Skeletal muscle tissue (tissue), 4 donors: ENCODE results near the gene TMEM63C. TPM values are rescaled to one million over a fixed set of nuclear protein-coding genes. Genes with fewer than 3 reads are reported as not detected.

ENCODE experiments used
- H3K27ac ChIP-seq: one replicate; pipeline ENCODE4 v1.7.0; 2013; ENCODE audit warnings: mild to moderate bottlenecking, low read depth, low read length, inconsistent platforms
- H3K27me3 ChIP-seq, 3 donors: one replicate each; pipeline ENCODE4 v1.7.0; 2013; ENCODE audit warnings: low read length in 3 of 3; ENCODE audit not compliant: control insufficient read depth in 3 of 3, insufficient read depth in 3 of 3
- H3K36me3 ChIP-seq, 3 donors: one replicate each; pipeline ENCODE4 v1.7.0; 2013; ENCODE audit warnings: low read length in 3 of 3; ENCODE audit not compliant: control insufficient read depth in 3 of 3, insufficient read depth in 3 of 3
- H3K4me1 ChIP-seq, 3 donors: one replicate each; pipeline ENCODE4 v1.7.0; 2013; ENCODE audit warnings: low read length in 3 of 3, mild to moderate bottlenecking in 3 of 3; ENCODE audit not compliant: control insufficient read depth in 3 of 3, insufficient read depth in 3 of 3
- H3K4me3 ChIP-seq, 3 donors: one replicate each; pipeline ENCODE4 v1.7.0; 2013; ENCODE audit warnings: low read length in 3 of 3
- H3K9ac ChIP-seq, 3 donors: one replicate each; pipeline ENCODE4 v1.7.0; 2013; ENCODE audit warnings: low read length in 3 of 3, mild to moderate bottlenecking in 3 of 3, moderate library complexity in 2 of 3, low read depth in 1 of 3
- H3K9me3 ChIP-seq, 3 donors: one replicate each; pipeline ENCODE4 v1.7.0; 2013; ENCODE audit warnings: low read length in 3 of 3; ENCODE audit not compliant: control insufficient read depth in 3 of 3
- total RNA-seq: library from RNA; depleted of rRNA; stranded (reverse); fragments of >200 nt; gene quantifications from one replicate; pipeline ENCODE4 v1.2.3, GENCODE V29; 2014
- donor health status: Osteomylitis.

Gene TMEM63C
- total RNA-seq, 1 donor from 2014 or later, result 3.1 TPM

GRCh38 chr14:77217551-77217950 lies 36.0 kb downstream of the TMEM63C start:
- Histone ChIP-seq H3K27me3 (peaks cover 16 to 48% (median 37%) of the 10 kb centered on the region in 3 donors), H3K4me3 (no peak overlapping the region), H3K4me1 (peaks cover 0 to 4% (median 3%) of the 10 kb centered on the region in 3 donors), H3K9me3 (no peaks in the 10 kb centered on the region), H3K27ac (no peak overlapping the region), H3K9ac (no peak overlapping the region), H3K36me3 (no peaks in the 10 kb centered on the region)

DNA sequence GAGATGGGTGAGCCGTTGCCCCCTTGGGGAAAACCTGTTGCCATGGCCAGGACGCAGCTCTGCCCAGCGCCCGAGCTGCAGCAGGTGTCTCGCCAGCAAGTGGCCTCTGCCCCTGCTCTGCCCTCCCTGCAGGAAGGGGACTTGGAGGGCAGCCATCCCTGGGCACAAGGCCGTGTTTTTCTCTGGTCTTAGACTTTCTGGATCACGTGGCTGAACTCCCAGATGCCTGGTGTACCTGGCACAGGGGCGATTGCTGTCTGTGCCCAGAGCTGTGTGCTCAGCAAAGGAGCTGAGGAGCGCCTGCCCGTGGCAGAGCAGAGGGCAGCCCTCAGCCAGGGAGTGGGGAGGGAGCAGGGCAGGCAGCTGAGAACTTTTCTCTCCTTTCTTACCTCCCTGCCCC lies 38.0 kb downstream of the TMEM63C start:
- no peak overlapping the region for H3K27ac ChIP-seq
- peaks cover 9 to 39% (median 38%) of the 10 kb centered on the region in 3 donors for H3K27me3 ChIP-seq

GRCh38 chr14:77220246-77221017 lies 38.8 kb downstream of the TMEM63C start:
- no peaks in the 10 kb centered on the region for H3K9me3 ChIP-seq
- H3K27me3 ChIP-seq, result peaks cover 9 to 34% (median 31%) of the 10 kb centered on the region in 3 donors
- H3K36me3 ChIP-seq, result no peaks in the 10 kb centered on the region
- H3K27ac ChIP-seq, result no peak overlapping the region
- H3K4me1 ChIP-seq, result peaks cover 0 to 4% (median 3%) of the 10 kb centered on the region in 3 donors
- no peak overlapping the region for H3K4me3 ChIP-seq
- H3K9ac ChIP-seq, result no peak overlapping the region

More for the DNA sequence above, 38.0 kb downstream of the TMEM63C start:
- H3K4me3 ChIP-seq, result no peak overlapping the region
- no peaks in the 10 kb centered on the region for H3K36me3 ChIP-seq
- no peaks in the 10 kb centered on the region for H3K9me3 ChIP-seq
- peaks cover 0 to 4% (median 3%) of the 10 kb centered on the region in 3 donors for H3K4me1 ChIP-seq
- no peak overlapping the region for H3K9ac ChIP-seq

- Histone ChIP-seq H3K4me1 (peaks cover 0 to 4% (median 3%) of the 10 kb centered on the region in 3 donors), H3K4me3 (no peak overlapping the region), H3K36me3 (no peaks in the 10 kb centered on the region), H3K27ac (no peak overlapping the region), H3K9ac (no peak overlapping the region), H3K9me3 (no peaks in the 10 kb centered on the region), H3K27me3 (peaks cover 9 to 29% (median 26%) of the 10 kb centered on the region in 3 donors)
Observed at GRCh38 chr14:77221241-77221871, 39.8 kb downstream of the TMEM63C start.

DNA sequence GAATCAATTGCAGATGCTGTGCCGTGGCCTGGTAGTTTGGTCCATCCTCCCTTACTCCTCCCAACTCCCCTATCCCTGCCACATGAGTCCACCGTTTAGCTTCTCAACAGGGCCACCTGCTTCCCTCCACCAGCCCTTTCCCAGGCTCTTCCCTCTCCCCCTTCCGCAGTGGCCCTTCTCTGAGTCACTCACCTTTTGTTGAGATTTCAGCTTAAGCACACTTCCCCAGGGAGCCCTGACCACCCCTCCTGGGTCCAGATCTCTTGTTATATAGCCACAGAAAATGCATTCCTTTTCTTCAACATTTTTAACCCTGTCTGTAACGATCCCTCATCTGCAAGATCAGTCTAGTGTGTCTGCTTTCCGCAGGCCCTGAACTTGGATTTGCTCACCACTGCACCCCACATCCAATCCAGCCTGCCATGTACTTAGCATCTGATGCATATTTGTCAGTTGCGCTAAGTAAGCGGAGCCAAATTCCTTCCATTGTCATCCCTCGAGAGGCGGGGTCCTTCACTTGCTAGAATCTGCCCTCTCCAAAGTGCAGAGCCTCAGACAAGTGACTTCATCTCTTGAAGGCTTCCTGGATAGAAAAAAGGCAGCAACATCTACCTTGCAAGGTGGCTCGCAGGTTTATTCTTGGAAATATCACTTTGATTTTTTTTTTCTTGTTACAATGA lies 41.1 kb downstream of the TMEM63C start:
- H3K36me3 ChIP-seq, result no peaks in the 10 kb centered on the region
- H3K9ac ChIP-seq, result no peak overlapping the region
- no peak overlapping the region for H3K4me3 ChIP-seq
- peaks cover 0 to 4% (median 3%) of the 10 kb centered on the region in 3 donors for H3K4me1 ChIP-seq
- H3K27ac ChIP-seq, result no peak overlapping the region
- H3K27me3 ChIP-seq, result peaks cover 9 to 19% (median 17%) of the 10 kb centered on the region in 3 donors
- no peaks in the 10 kb centered on the region for H3K9me3 ChIP-seq

- no peak overlapping the region for H3K27ac ChIP-seq
Observed at GRCh38 chr14:77224212-77224611, 42.6 kb downstream of the TMEM63C start.

GRCh38 chr14:77225254-77225653 lies 43.7 kb downstream of the TMEM63C start:
- no peaks in the 10 kb centered on the region for H3K9me3 ChIP-seq
- H3K9ac ChIP-seq, result no peak overlapping the region
- H3K27me3 ChIP-seq, result peaks cover 9 to 14% (median 12%) of the 10 kb centered on the region in 3 donors
- H3K4me1 ChIP-seq, result no peaks in the 10 kb centered on the region
- no peak overlapping the region for H3K27ac ChIP-seq
- no peaks in the 10 kb centered on the region for H3K36me3 ChIP-seq
- no peak overlapping the region for H3K4me3 ChIP-seq

More at GRCh38 chr14:77224212-77224611, 42.6 kb downstream of the TMEM63C start:
- no peak overlapping the region for H3K4me3 ChIP-seq
- H3K9ac ChIP-seq, result no peak overlapping the region
- no peaks in the 10 kb centered on the region for H3K9me3 ChIP-seq
- no peaks in the 10 kb centered on the region for H3K36me3 ChIP-seq
- H3K4me1 ChIP-seq, result peaks cover 0 to 4% (median 2%) of the 10 kb centered on the region in 3 donors
- H3K27me3 ChIP-seq, result peaks cover 9 to 19% (median 13%) of the 10 kb centered on the region in 3 donors

GRCh38 chr14:77225892-77226557 lies 44.4 kb downstream of the TMEM63C start:
- Histone ChIP-seq H3K4me1 (no peaks in the 10 kb centered on the region), H3K9me3 (no peaks in the 10 kb centered on the region), H3K36me3 (no peaks in the 10 kb centered on the region), H3K9ac (no peak overlapping the region), H3K4me3 (no peak overlapping the region), H3K27ac (no peak overlapping the region), H3K27me3 (peaks cover 9 to 11% (median 9%) of the 10 kb centered on the region in 3 donors)

DNA sequence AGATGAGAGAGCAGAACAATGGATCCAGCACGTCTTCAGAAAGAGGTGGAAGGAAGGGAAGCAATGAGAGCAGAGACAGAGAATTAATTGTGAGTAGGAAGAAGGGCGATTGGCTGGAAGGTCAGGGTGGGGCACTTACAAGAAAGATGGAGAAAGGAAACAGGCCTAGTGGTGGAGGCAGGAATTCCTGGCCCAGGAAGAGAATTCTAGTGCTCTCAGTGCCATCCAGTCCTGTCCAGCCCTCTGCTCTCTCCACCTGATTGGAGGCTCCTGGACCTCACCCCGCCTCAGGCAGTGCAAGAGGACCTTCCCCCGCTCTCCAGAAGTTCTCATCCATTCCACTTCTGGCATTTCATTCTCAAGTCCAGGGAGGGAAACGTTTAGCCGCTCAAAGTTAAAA lies 46.5 kb downstream of the TMEM63C start:
- H3K36me3 ChIP-seq, result no peaks in the 10 kb centered on the region
- no peak overlapping the region for H3K27ac ChIP-seq
- H3K4me3 ChIP-seq, result no peak overlapping the region
- H3K9me3 ChIP-seq, result no peaks in the 10 kb centered on the region
- H3K9ac ChIP-seq, result no peak overlapping the region
- H3K4me1 ChIP-seq, result no peaks in the 10 kb centered on the region
- peaks cover 0 to 6% (median 5%) of the 10 kb centered on the region in 3 donors for H3K27me3 ChIP-seq
